Ascending aorta (tissue), 2 donors: Measurements from ENCODE around the gene GPR84. TPM values are rescaled to one million over a fixed set of nuclear protein-coding genes. Genes with fewer than 3 reads are reported as not detected.

Experiments used
- DNase-seq, 2 donors: peaks; one replicate each; pipeline ENCODE4 v3.0.0-alpha.2; 2019; ENCODE audit warnings: low spot score in 2 of 2
- H3K27ac ChIP-seq, 2 donors: fragments of 200-600 bp; sonication (generic); one replicate each; pipeline ENCODE4 v1.5.1; 2016 to 2017; ENCODE audit warnings: mild to moderate bottlenecking in 1 of 2
- H3K27me3 ChIP-seq: fragments of 200-600 bp; sonication (generic); one replicate; pipeline ENCODE4 v1.5.1; 2017
- H3K36me3 ChIP-seq, 2 donors: fragments of 200-600 bp; sonication (generic); one replicate each; pipeline ENCODE4 v1.5.1; 2016
- H3K4me1 ChIP-seq, 2 donors: fragments of 200-600 bp; sonication (generic); one replicate each; pipeline ENCODE4 v1.5.1; 2016 to 2017; ENCODE audit warnings: mild to moderate bottlenecking in 1 of 2
- H3K4me3 ChIP-seq, 2 donors: fragments of 200-600 bp; sonication (generic); one replicate each; pipeline ENCODE4 v1.5.1; 2016 to 2017; ENCODE audit warnings: mild to moderate bottlenecking in 1 of 2
- H3K9me3 ChIP-seq, 2 donors: fragments of 200-600 bp; sonication (generic); one replicate each; pipeline ENCODE4 v1.5.1; 2016
- intact Hi-C: fragments of 100-400 bp; cut with DNase I; formaldehyde crosslinking; loops from one replicate; pipeline ENCODE4 v1.15.1; 2023
- total RNA-seq: library from RNA; depleted of rRNA; stranded (reverse); fragments of >200 nt; gene quantifications from one replicate; pipeline ENCODE4 v1.1.0, GENCODE V29; 2016
- TF ChIP-seq, protein P1 (sequence below), 3 experiments: fragments of 200-600 bp in 2 of 3; fragments of 450-650 bp in 1 of 3; sonication (generic) in 2 of 3; IDR thresholded peaks; one replicate each; pipeline ENCODE4 v1.5.1; 2016 to 2019; ENCODE audit warnings: antibody characterized with exemption in 3 of 3, mild to moderate bottlenecking in 1 of 3, moderate library complexity in 1 of 3

The GPR84 gene
- total RNA-seq, 1 donor from 2014 or later: not detected

DNA sequence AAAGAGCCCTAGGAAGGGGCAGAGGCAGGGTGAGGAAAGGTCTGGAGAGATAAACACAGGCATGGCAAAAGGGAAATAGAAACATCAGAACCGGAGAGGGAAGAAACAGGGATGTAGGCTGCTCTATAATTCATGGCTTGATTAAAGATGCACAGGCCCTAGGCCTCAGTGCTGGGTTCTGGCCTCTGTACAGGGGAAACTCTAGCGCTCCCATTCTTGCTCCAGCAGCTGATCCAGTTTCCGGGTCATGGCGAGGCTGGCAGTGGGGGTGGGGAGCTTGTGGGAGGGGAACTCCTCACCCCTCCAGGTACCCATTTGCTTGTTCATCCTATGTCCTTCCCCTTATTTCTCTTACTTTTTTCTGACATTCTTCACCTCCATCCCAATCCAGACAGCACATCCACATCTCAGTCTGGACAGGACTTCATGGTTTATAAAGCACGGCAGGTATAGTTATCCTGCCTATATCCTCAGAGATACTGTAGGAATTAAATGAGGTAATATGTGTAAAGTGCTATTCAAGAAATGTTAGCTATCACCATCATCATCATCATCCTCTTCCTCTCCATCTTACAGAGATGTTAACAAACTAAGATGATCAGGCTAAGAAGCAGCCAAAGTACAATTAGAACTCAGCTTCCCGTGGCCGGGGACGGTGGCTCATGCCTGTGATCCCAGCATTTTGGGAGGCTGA lies 8.0 kb upstream of the GPR84 start:
- Histone ChIP-seq H3K27me3 (no peaks in the 10 kb centered on the region), H3K36me3 (peaks cover 0 to 4% of the 10 kb centered on the region in 2 donors), H3K27ac (peak overlapping the region; percentile 52 to 60), H3K9me3 (no peaks in the 10 kb centered on the region), H3K4me1 (peaks cover 4 to 22% of the 10 kb centered on the region in 2 donors), H3K4me3 (no peak overlapping the region)
- no peak for DNase-seq
- intact Hi-C loops: no loop called here
- TF ChIP-seq, protein P1, sequence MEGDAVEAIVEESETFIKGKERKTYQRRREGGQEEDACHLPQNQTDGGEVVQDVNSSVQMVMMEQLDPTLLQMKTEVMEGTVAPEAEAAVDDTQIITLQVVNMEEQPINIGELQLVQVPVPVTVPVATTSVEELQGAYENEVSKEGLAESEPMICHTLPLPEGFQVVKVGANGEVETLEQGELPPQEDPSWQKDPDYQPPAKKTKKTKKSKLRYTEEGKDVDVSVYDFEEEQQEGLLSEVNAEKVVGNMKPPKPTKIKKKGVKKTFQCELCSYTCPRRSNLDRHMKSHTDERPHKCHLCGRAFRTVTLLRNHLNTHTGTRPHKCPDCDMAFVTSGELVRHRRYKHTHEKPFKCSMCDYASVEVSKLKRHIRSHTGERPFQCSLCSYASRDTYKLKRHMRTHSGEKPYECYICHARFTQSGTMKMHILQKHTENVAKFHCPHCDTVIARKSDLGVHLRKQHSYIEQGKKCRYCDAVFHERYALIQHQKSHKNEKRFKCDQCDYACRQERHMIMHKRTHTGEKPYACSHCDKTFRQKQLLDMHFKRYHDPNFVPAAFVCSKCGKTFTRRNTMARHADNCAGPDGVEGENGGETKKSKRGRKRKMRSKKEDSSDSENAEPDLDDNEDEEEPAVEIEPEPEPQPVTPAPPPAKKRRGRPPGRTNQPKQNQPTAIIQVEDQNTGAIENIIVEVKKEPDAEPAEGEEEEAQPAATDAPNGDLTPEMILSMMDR (IDR thresholded peaks at IDR 0.05): no peak

DNA sequence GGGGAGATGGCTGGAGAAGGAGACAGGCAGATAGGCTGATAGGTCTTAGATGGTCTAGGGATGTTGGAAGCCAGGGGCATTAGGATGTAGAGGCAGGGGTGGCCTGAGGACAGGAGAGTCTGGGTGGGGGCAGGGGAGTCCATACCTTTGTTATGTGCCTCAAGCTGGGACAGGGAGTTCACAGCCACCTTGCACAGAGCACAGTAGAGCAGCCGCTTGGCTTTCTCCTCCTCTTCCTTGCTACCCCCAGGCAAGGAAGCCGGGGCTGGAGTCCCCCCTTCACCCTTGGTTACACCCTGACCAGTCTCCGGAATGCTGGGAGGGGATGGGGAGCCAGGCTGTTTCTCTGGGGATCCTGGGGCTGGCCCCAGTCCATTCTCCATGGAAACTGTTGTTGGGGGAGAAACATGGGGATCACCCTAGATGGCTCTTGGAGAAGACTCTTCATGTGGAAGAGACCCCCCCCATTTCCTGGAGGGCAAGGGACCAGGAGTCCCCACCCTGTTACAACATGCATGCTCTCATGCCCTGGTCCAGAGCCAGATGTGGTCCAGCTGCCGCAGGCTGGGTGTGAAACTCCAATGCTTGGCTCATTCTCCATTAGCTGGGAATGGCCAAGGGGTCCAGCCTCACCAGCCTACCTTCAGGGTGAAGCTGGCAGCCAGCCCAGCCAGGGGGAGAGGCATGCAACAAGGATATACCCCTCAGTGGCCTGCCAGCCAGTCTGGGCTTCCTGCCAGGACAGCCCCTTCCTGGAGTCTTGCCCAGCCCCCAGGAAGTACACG lies 7.2 kb upstream of the GPR84 start:
- H3K27me3 ChIP-seq: no peaks in the 10 kb centered on the region
- no peaks in the 10 kb centered on the region for H3K9me3 ChIP-seq
- TF ChIP-seq, protein P1 (IDR thresholded peaks at IDR 0.05): no peak
- no peak overlapping the region for H3K4me3 ChIP-seq
- H3K27ac ChIP-seq: peak overlapping the region; percentile 52 to 60
- H3K4me1 ChIP-seq: peaks cover 4 to 22% of the 10 kb centered on the region in 2 donors
- peaks cover 0 to 4% of the 10 kb centered on the region in 2 donors for H3K36me3 ChIP-seq
- intact Hi-C loops: loop anchor here (2.0 kb wide), 1 partner anchor 67 kb away; no protein-coding TSS in a partner anchor
- no peak for DNase-seq

DNA sequence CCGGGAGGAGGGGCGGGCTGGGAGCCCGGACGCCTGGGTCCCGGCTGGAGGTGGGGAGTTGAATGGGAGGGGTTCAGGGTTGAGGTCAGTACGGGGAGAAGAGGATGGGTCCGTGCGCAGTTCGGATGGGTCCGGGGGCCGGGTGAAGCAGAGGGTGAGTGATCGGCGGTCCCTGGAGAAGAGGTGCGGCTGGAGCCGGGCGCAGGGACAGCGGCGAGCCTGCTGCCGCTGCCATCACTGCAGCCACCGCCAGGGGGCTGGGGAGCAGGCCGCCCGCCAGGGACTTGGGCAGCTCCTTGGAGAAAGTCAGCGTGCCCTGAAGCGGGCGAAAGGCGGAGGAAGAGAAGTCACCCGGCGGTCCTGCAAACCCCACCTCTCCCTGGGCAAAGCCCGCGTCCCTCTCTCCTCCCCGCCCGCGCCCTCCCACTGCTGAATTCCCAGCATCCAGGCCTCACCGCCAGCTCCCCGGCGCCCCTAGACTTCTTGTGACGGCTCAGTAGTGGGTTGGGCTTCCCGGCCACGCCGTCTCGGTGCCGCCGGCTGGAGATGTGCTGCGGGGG lies 6.0 kb upstream of the GPR84 start:
- Histone ChIP-seq H3K36me3 (peaks cover 0 to 4% of the 10 kb centered on the region in 2 donors), H3K4me1 (peaks cover 4 to 22% of the 10 kb centered on the region in 2 donors), H3K27ac (peak overlapping the region; percentile 52 to 60), H3K4me3 (peak overlapping the region; percentile 43 to 65), H3K27me3 (no peaks in the 10 kb centered on the region), H3K9me3 (no peaks in the 10 kb centered on the region)
- DNase-seq: peak in 1 of 2 donors; percentile 89
- TF ChIP-seq, protein P1 (IDR thresholded peaks at IDR 0.05): peak; percentile 91 to 98 (median 98)
- intact Hi-C loops: loop anchor here (1.0 to 2.0 kb wide), 2 partner anchors 9 to 69 kb away; no protein-coding TSS in a partner anchor

DNA sequence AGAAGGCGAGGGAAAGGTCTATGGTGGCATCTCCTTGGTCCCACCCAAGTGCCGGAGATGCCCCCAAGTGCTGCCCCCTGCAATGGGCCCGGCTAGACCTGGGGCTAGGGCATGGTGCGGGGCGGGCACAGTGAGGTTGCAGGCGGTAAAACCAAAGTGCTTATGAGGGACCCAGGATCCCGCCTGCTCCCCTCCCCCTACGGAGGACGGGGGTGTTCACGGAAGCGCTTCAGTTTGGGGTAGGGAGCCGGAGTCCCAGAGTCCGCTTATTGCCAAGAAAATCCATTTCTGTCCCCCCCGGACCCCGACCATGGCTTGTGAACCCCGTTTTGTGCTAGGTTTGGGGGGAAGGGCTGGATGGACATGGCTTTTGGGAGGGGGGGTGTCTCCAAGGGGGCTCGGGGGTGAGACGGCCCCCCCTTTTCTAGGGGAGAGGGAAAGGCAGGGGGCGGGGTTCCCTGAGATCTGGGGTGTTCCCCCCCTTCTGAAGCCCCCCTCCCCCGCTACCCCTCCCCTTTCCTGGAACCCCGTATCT lies 5.4 kb upstream of the GPR84 start:
- peak overlapping the region; percentile 39 to 60 for H3K27ac ChIP-seq
- H3K27me3 ChIP-seq: no peaks in the 10 kb centered on the region
- H3K4me1 ChIP-seq: peaks cover 4 to 22% of the 10 kb centered on the region in 2 donors
- H3K9me3 ChIP-seq: no peaks in the 10 kb centered on the region
- H3K36me3 ChIP-seq: peaks cover 0 to under 1% of the 10 kb centered on the region in 2 donors
- TF ChIP-seq, protein P1 (IDR thresholded peaks at IDR 0.05): no peak
- H3K4me3 ChIP-seq: peak overlapping the region; percentile 43 to 65
- no peak for DNase-seq
- intact Hi-C loops: loop anchor here (1.0 to 10.0 kb wide), 4 partner anchors 10 to 115 kb away; no protein-coding TSS in a partner anchor
